CD14-positive monocyte (primary cell): ENCODE results near the gene PIP5K1B. TPM values are rescaled to one million over a fixed set of nuclear protein-coding genes. Genes with fewer than 3 reads are reported as not detected.

Source experiments
- DNase-seq, 3 donors: peaks; one replicate each; pipeline ENCODE4 v3.0.0-alpha.2; 2011 to 2022
- H2AFZ ChIP-seq: 2 replicates; pipeline ENCODE4 v1.6.0; 2012; ENCODE audit warnings: mild to moderate bottlenecking, low read depth, low read length, inconsistent platforms; ENCODE audit not compliant: insufficient read depth, poor library complexity, severe bottlenecking
- H3K27ac ChIP-seq, 2 donors: 1 replicate in 1 of 2; 2 replicates in 1 of 2; pipeline ENCODE4 v1.5.1; 2012 to 2013; ENCODE audit warnings: low read length in 2 of 2, control low read depth in 1 of 2, inconsistent platforms in 1 of 2, low read depth in 1 of 2, mild to moderate bottlenecking in 1 of 2
- H3K27me3 ChIP-seq, 2 donors: one replicate each; pipeline versions ENCODE4 v1.6.0 to v1.6.1; 2011 to 2013; ENCODE audit warnings: low read length in 2 of 2; ENCODE audit not compliant: control insufficient read depth in 2 of 2, insufficient read depth in 2 of 2
- H3K36me3 ChIP-seq, 2 donors: replicated peaks in 1 of 2; 1 replicate in 1 of 2; 2 replicates in 1 of 2; pipeline versions ENCODE4 v1.5.1 to v1.6.1; 2012 to 2013; ENCODE audit warnings: low read length in 2 of 2, control low read depth in 1 of 2, inconsistent platforms in 1 of 2, mild to moderate bottlenecking in 1 of 2; ENCODE audit not compliant: insufficient read depth in 2 of 2, control insufficient read depth in 1 of 2
- H3K4me1 ChIP-seq, 2 donors: 1 replicate in 1 of 2; 2 replicates in 1 of 2; pipeline versions ENCODE4 v1.5.1 to v1.6.1; 2012 to 2013; ENCODE audit warnings: low read length in 2 of 2, control low read depth in 1 of 2, inconsistent platforms in 1 of 2, mild to moderate bottlenecking in 1 of 2, moderate library complexity in 1 of 2; ENCODE audit not compliant: insufficient read depth in 2 of 2, control insufficient read depth in 1 of 2
- H3K4me2 ChIP-seq: replicated peaks from 2 replicates; pipeline ENCODE3; 2012; ENCODE audit warnings: low read length, moderate library complexity, mild to moderate bottlenecking; ENCODE audit not compliant: poor library complexity, severe bottlenecking; ENCODE audit errors: extremely low read depth
- H3K4me3 ChIP-seq, 3 experiments: fragments of 200-600 bp in 1 of 3; sonication (generic) in 1 of 3; replicated peaks in 1 of 3; 1 replicate in 2 of 3; 2 replicates in 1 of 3; pipeline ENCODE4 v1.5.1; 2011 to 2013; ENCODE audit warnings: low read length in 3 of 3, mild to moderate bottlenecking in 3 of 3, control low read depth in 2 of 3, low read depth in 2 of 3, inconsistent platforms in 1 of 3, moderate library complexity in 1 of 3
- H3K79me2 ChIP-seq: 2 replicates; pipeline ENCODE4 v1.6.0; 2012; ENCODE audit warnings: mild to moderate bottlenecking, control low read depth, inconsistent platforms, low read length, moderate library complexity; ENCODE audit not compliant: insufficient read depth
- H3K9ac ChIP-seq: 2 replicates; pipeline ENCODE4 v1.6.0; 2017; ENCODE audit warnings: low read length, mild to moderate bottlenecking; ENCODE audit not compliant: insufficient read depth, poor library complexity, severe bottlenecking
- H3K9me3 ChIP-seq, 2 donors: replicated peaks in 1 of 2; 1 replicate in 1 of 2; 2 replicates in 1 of 2; pipeline versions ENCODE4 v1.5.1 to v1.6.1; 2012 to 2013; ENCODE audit warnings: low read length in 2 of 2, control low read depth in 1 of 2; ENCODE audit not compliant: control insufficient read depth in 1 of 2, insufficient read depth in 1 of 2
- H4K20me1 ChIP-seq: 2 replicates; pipeline ENCODE4 v1.6.0; 2012; ENCODE audit warnings: mild to moderate bottlenecking, low read length, control low read depth, moderate library complexity; ENCODE audit not compliant: insufficient read depth
- H3K27ac Mint-ChIP-seq, 7 donors: one replicate each; pipeline ENCODE4 v1.8.0; 2020; ENCODE audit warnings: mild to moderate bottlenecking in 7 of 7, mixed read lengths in 7 of 7, moderate library complexity in 6 of 7, inconsistent platforms in 2 of 7
- H3K27me3 Mint-ChIP-seq, 3 donors: one replicate each; pipeline ENCODE4 v1.8.0; 2021 to 2022; ENCODE audit warnings: low read depth in 3 of 3, mild to moderate bottlenecking in 3 of 3, mixed read lengths in 3 of 3, moderate library complexity in 3 of 3, inconsistent platforms in 1 of 3
- H3K36me3 Mint-ChIP-seq, 2 donors: one replicate each; pipeline ENCODE4 v1.8.0; 2020; ENCODE audit warnings: mixed read lengths in 2 of 2, inconsistent platforms in 1 of 2, mild to moderate bottlenecking in 1 of 2
- H3K4me1 Mint-ChIP-seq: one replicate; pipeline ENCODE4 v1.8.0; 2020; ENCODE audit warnings: mild to moderate bottlenecking, mixed read lengths
- H3K4me3 Mint-ChIP-seq, 2 donors: one replicate each; pipeline ENCODE4 v1.8.0; 2020; ENCODE audit warnings: mild to moderate bottlenecking in 2 of 2, mixed read lengths in 2 of 2, moderate library complexity in 1 of 2
- H3K9me3 Mint-ChIP-seq, 7 donors: one replicate each; pipeline ENCODE4 v1.8.0; 2020 to 2022; ENCODE audit warnings: mixed read lengths in 7 of 7, mild to moderate bottlenecking in 6 of 7, moderate library complexity in 6 of 7, inconsistent platforms in 2 of 7
- WGBS: methylation state at CpG from one replicate; pipeline ENCODE4 v1.1.5; 2013; ENCODE audit warnings: missing lambda C conversion rate; ENCODE audit not compliant: insufficient coverage; 5-methylcytosine and 5-hydroxymethylcytosine counted together
- intact Hi-C, 2 donors: fragments of 100-400 bp; cut with micrococcal nuclease; formaldehyde crosslinking; loops; one replicate each; pipeline versions ENCODE4 v1.15.0 to v1.15.1; 2023
- polyA plus RNA-seq, 3 donors: library from polyadenylated mRNA; depleted of rRNA in 1 of 3; unstranded in 2 of 3; stranded (reverse) in 1 of 3; fragments of 300-500 nt in 2 of 3; fragments of >200 nt in 1 of 3; fragmentation: Illumina TruSeq in 2 of 3; gene quantifications; 1 replicate in 2 of 3; 2 replicates in 1 of 3; pipeline ENCODE4 v1.2.3, GENCODE V29; 2012 to 2021
- TF ChIP-seq, protein P1 (sequence below): fragments of 200-600 bp; IDR thresholded peaks from one replicate; pipeline ENCODE4 v1.8.0; 2022; ENCODE audit warnings: antibody characterized with exemption, mild to moderate bottlenecking

PIP5K1B gene
- polyA plus RNA-seq, 3 donors, result 0.18 to 4.1 (median 0.87) TPM

DNA sequence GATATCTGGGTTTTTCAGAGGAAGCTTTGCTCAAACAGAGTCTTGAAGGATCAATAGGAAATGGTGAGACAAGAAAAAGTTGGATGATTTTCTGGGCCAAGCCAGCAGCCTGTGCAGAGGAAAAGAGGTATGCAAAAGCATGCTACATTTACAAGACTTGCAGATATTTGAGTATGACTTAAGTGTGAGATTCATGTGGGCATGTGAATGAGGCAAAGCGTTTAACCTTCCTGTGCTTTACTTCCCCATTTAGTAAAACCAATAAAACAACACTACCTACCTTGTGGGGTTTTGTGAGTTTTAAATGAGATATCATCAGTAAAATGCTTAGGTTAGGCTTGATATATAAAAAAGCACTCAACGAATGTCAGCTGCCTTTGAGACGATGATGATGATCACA, 58.1 kb downstream of the PIP5K1B start:
- no peaks in the 10 kb centered on the region for H3K79me2 ChIP-seq
- no peaks in the 10 kb centered on the region for H3K36me3 ChIP-seq
- no peak overlapping the region for H3K27ac ChIP-seq
- H3K9me3 Mint-ChIP-seq, result peaks cover 5 to 12% (median 9%) of the 10 kb centered on the region in 7 donors
- no peak overlapping the region for H3K4me3 ChIP-seq
- no peak overlapping the region for H3K9ac ChIP-seq
- H2AFZ ChIP-seq, result no peak overlapping the region
- peaks cover 0 to 6% of the 10 kb centered on the region in 2 donors for H3K36me3 Mint-ChIP-seq
- intact Hi-C loops, result no loop called here
- no peaks in the 10 kb centered on the region for H3K27me3 Mint-ChIP-seq
- H3K9me3 ChIP-seq, result peaks cover 0 to 3% of the 10 kb centered on the region in 2 donors
- no CpG with 5 or more reads among the region's 3 CpGs for WGBS
- no peak overlapping the region for H3K27ac Mint-ChIP-seq
- TF ChIP-seq, protein P1, sequence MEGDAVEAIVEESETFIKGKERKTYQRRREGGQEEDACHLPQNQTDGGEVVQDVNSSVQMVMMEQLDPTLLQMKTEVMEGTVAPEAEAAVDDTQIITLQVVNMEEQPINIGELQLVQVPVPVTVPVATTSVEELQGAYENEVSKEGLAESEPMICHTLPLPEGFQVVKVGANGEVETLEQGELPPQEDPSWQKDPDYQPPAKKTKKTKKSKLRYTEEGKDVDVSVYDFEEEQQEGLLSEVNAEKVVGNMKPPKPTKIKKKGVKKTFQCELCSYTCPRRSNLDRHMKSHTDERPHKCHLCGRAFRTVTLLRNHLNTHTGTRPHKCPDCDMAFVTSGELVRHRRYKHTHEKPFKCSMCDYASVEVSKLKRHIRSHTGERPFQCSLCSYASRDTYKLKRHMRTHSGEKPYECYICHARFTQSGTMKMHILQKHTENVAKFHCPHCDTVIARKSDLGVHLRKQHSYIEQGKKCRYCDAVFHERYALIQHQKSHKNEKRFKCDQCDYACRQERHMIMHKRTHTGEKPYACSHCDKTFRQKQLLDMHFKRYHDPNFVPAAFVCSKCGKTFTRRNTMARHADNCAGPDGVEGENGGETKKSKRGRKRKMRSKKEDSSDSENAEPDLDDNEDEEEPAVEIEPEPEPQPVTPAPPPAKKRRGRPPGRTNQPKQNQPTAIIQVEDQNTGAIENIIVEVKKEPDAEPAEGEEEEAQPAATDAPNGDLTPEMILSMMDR, result no peak
- no peak overlapping the region for H3K4me2 ChIP-seq
- peaks cover 3% of the 10 kb centered on the region for H3K4me1 Mint-ChIP-seq
- no peak for DNase-seq
- H3K27me3 ChIP-seq, result no peaks in the 10 kb centered on the region
- H3K4me3 Mint-ChIP-seq, result no peak overlapping the region
- H4K20me1 ChIP-seq, result no peaks in the 10 kb centered on the region
- H3K4me1 ChIP-seq, result no peaks in the 10 kb centered on the region

DNA sequence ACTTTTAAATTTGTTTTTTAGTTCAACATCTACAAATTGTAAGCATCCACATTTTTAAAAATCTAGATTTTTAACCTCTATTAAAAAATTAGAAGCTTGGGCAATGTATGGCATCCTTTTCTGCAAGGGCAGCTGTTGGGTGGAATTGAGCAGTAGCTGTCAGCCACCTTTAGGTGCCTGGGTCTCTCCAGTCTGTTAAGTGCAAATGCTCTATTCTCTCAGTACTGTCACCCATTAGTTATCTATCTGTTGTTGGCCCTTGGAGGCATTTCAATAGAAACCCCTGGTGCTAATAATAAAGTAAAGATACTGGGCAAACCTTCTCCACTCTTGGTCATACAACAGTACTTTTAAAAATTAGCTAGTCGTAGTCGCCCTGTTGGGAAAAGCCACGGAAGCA, 63.6 kb downstream of the PIP5K1B start:
- H3K27me3 Mint-ChIP-seq, result peaks cover 0 to 2% (median 0%) of the 10 kb centered on the region in 3 donors
- Histone ChIP-seq H3K9ac (no peak overlapping the region), H3K4me1 (no peaks in the 10 kb centered on the region), H3K27me3 (no peaks in the 10 kb centered on the region), H3K4me2 (no peak overlapping the region), H4K20me1 (no peaks in the 10 kb centered on the region), H3K4me3 (no peak overlapping the region), H3K9me3 (no peaks in the 10 kb centered on the region), H3K79me2 (no peaks in the 10 kb centered on the region), H2AFZ (no peak overlapping the region), H3K27ac (no peak overlapping the region), H3K36me3 (no peaks in the 10 kb centered on the region)
- no peak for DNase-seq
- H3K4me3 Mint-ChIP-seq, result no peak overlapping the region
- no CpG with 5 or more reads among the region's 3 CpGs for WGBS
- TF ChIP-seq, protein P1, result no peak
- H3K27ac Mint-ChIP-seq, result no peak overlapping the region
- H3K36me3 Mint-ChIP-seq, result peaks cover 0 to 2% of the 10 kb centered on the region in 2 donors
- intact Hi-C loops, result no loop called here
- H3K9me3 Mint-ChIP-seq, result no peaks in the 10 kb centered on the region
- H3K4me1 Mint-ChIP-seq, result no peaks in the 10 kb centered on the region
